Measurements from ENCODE around the gene CTSF.
"Not testable (repeated sequence)": the region's sequence is repeated elsewhere in the genome, so short reads cannot be mapped to it uniquely, and the experiment has no call there.

The CTSF gene

GRCh38 chr11:66545701-66546367, 22.6 kb downstream of the CTSF start, which contains the start of gene ZDHHC24:
ZDHHC24 (minus strand) TSS chr11:66546048; CDS start chr11:66546003, 45 bp downstream.
- intact Hi-C loops (cut with DNase I), result no loop called here
- peak; percentile 90 to 98 (median 96) for DNase-seq

- DNase-seq; intact Hi-C loops (cut with DNase I): not testable (repeated sequence)
Observed at GRCh38 chr11:66544952-66545351, 23.5 kb downstream of the CTSF start.

- intact Hi-C loops (cut with DNase I), result no loop called here
- peak in 25 of 42 donors; percentile 13 to 64 (median 44) for DNase-seq
Observed at GRCh38 chr11:66543263-66544107, 24.9 kb downstream of the CTSF start.

- intact Hi-C loops (cut with DNase I), result no loop called here
- DNase-seq, result no peak
Observed at GRCh38 chr11:66542362-66542761, 26.0 kb downstream of the CTSF start.

- intact Hi-C loops (cut with DNase I), result no loop called here
- DNase-seq, result no peak
Observed at GRCh38 chr11:66541892-66542291, 26.5 kb downstream of the CTSF start.

GRCh38 chr11:66540598-66540997, 27.8 kb downstream of the CTSF start:
- intact Hi-C loops (cut with DNase I); DNase-seq: not testable (repeated sequence)

- no peak for DNase-seq
- intact Hi-C loops (cut with DNase I), result no loop called here
Observed at GRCh38 chr11:66539870-66540213, 28.6 kb downstream of the CTSF start.

GRCh38 chr11:66539170-66539869, 29.1 kb downstream of the CTSF start:
- intact Hi-C loops (cut with DNase I), result no loop called here
- no peak for DNase-seq

- DNase-seq, result no peak
- intact Hi-C loops (cut with DNase I), result no loop called here
Observed at GRCh38 chr11:66532784-66533183, 35.6 kb downstream of the CTSF start.

GRCh38 chr11:66531841-66532240, 36.6 kb downstream of the CTSF start:
- no peak for DNase-seq

GRCh38 chr11:66530927-66531709, 37.3 kb downstream of the CTSF start:
- DNase-seq, result no peak
- intact Hi-C loops (cut with DNase I), result no loop called here

More at GRCh38 chr11:66531841-66532240, 36.6 kb downstream of the CTSF start:
- intact Hi-C loops (cut with DNase I), result no loop called here

- no peak for DNase-seq
- intact Hi-C loops (cut with DNase I), result no loop called here
Observed at GRCh38 chr11:66529655-66530054, 38.8 kb downstream of the CTSF start.

GRCh38 chr11:66529069-66529468, 39.3 kb downstream of the CTSF start:
- no peak for DNase-seq
- intact Hi-C loops (cut with DNase I), result no loop called here

- DNase-seq, result no peak
- intact Hi-C loops (cut with DNase I), result no loop called here
Observed at GRCh38 chr11:66524304-66525040, 43.9 kb downstream of the CTSF start.

GRCh38 chr11:66523611-66524010, 44.8 kb downstream of the CTSF start:
- intact Hi-C loops (cut with DNase I), result no loop called here
- DNase-seq, result no peak

Measured in head of caudate nucleus (tissue), 42 donors.